Keratinocyte (primary cell): ENCODE data around the gene THBS2. TPM values are rescaled to one million over a fixed set of nuclear protein-coding genes. Genes with fewer than 3 reads are reported as not detected.
A peak's percentile ranks its signal among the peaks of the same experiment; 100 is the strongest.

Source experiments
- DNase-seq: peaks from one replicate; pipeline ENCODE4 v3.0.0-alpha.2; 2011; ENCODE audit warnings: low read depth, missing footprints, low spot score
- FAIRE-seq: peaks from 2 replicates; lab custom pipeline; 2011; peaks lifted over from hg19 to GRCh38; lab: Jason Lieb, UNC
- H2AFZ ChIP-seq: 2 replicates; pipeline ENCODE4 v1.6.0; 2012; ENCODE audit warnings: low read length, control low read depth, inconsistent platforms; ENCODE audit not compliant: control insufficient read depth
- H3K27ac ChIP-seq: 2 replicates; pipeline ENCODE4 v1.5.1; 2011; ENCODE audit warnings: low read length; ENCODE audit not compliant: control insufficient read depth, insufficient read depth
- H3K27me3 ChIP-seq: 3 replicates; pipeline ENCODE4 v1.6.0; 2011; ENCODE audit warnings: low read length; ENCODE audit not compliant: control insufficient read depth, insufficient read depth; ENCODE audit errors: extremely low read depth
- H3K36me3 ChIP-seq, 2 experiments: 2 replicates in 1 of 2; 3 replicates in 1 of 2; pipeline ENCODE4 v1.5.1; 2011; ENCODE audit warnings: low read length in 2 of 2, mild to moderate bottlenecking in 1 of 2; ENCODE audit not compliant: control insufficient read depth in 2 of 2, insufficient read depth in 2 of 2; ENCODE audit errors: extremely low read depth in 1 of 2
- H3K4me1 ChIP-seq: 3 replicates; pipeline ENCODE4 v1.5.1; 2011; ENCODE audit warnings: low read length; ENCODE audit not compliant: control insufficient read depth, insufficient read depth; ENCODE audit errors: extremely low read depth
- H3K4me2 ChIP-seq: 3 replicates; pipeline ENCODE4 v1.6.0; 2011; ENCODE audit warnings: low read depth, low read length; ENCODE audit not compliant: control insufficient read depth, insufficient read depth; ENCODE audit errors: extremely low read depth
- H3K4me3 ChIP-seq, 3 experiments: fragments of 200-600 bp in 1 of 3; sonication (generic) in 1 of 3; 2 replicates in 2 of 3; 3 replicates in 1 of 3; pipeline ENCODE4 v1.5.1; 2011 to 2016; ENCODE audit warnings: low read length in 3 of 3, mild to moderate bottlenecking in 3 of 3, control low read depth in 2 of 3, inconsistent platforms in 1 of 3, low read depth in 1 of 3, mixed read lengths in 1 of 3, mixed run types in 1 of 3, moderate library complexity in 1 of 3; ENCODE audit not compliant: control insufficient read depth in 2 of 3, insufficient read depth in 2 of 3; ENCODE audit errors: extremely low read depth in 1 of 3
- H3K79me2 ChIP-seq: 2 replicates; pipeline ENCODE4 v1.6.0; 2012; ENCODE audit warnings: low read length; ENCODE audit not compliant: control insufficient read depth, insufficient read depth
- H3K9ac ChIP-seq: 3 replicates; pipeline ENCODE4 v1.6.0; 2011; ENCODE audit warnings: low read length; ENCODE audit not compliant: control insufficient read depth, insufficient read depth; ENCODE audit errors: extremely low read depth
- H3K9me1 ChIP-seq: 3 replicates; pipeline ENCODE4 v1.6.0; 2011; ENCODE audit warnings: low read length; ENCODE audit not compliant: control insufficient read depth, insufficient read depth; ENCODE audit errors: extremely low read depth
- H3K9me3 ChIP-seq: 2 replicates; pipeline ENCODE4 v1.5.1; 2012; ENCODE audit warnings: low read depth, low read length; ENCODE audit not compliant: control insufficient read depth
- H4K20me1 ChIP-seq: 3 replicates; pipeline ENCODE4 v1.6.0; 2011; ENCODE audit warnings: low read length; ENCODE audit not compliant: control insufficient read depth, insufficient read depth; ENCODE audit errors: extremely low read depth
- CTCF ChIP-seq, 3 experiments: IDR thresholded peaks in 1 of 3; conservative IDR thresholded peaks in 1 of 3; optimal IDR thresholded peaks in 1 of 3; 2 replicates in 2 of 3; 3 replicates in 1 of 3; pipeline versions ENCODE3 to v1.5.1; 2011; ENCODE audit warnings: low read length in 3 of 3, mild to moderate bottlenecking in 3 of 3, moderate library complexity in 2 of 3, control low read depth in 1 of 3, inconsistent platforms in 1 of 3; ENCODE audit not compliant: insufficient read depth in 2 of 3; ENCODE audit errors: extremely low read depth in 1 of 3
- EZH2 ChIP-seq: IDR thresholded peaks from one replicate; pipeline ENCODE4 v1.6.1; 2012; ENCODE audit warnings: inconsistent platforms, mild to moderate bottlenecking, low read length, moderate library complexity
- dilution Hi-C: fragments of 300-500 bp; cut with MboI; formaldehyde crosslinking; loops from one replicate; pipeline ENCODE4 v1.7.0; 2020; ENCODE audit warnings: low sequenced_read_pairs; ENCODE audit not compliant: extremely low pct_ligation_motif_present
- polyA plus RNA-seq, 5 experiments: library from polyadenylated mRNA; depleted of rRNA in 3 of 5; stranded (reverse) in 3 of 5; stranded (forward) in 1 of 5; unstranded in 1 of 5; fragments of >200 nt; gene quantifications; 1 replicate in 1 of 5; 2 replicates in 3 of 5; 3 replicates in 1 of 5; pipeline versions ENCODE4 v1.2.1 to v1.2.3, GENCODE V29; 2011 to 2012; ENCODE audit warnings: missing spikeins in 2 of 5, low read depth in 1 of 5, low replicate concordance in 1 of 5

THBS2 gene
- polyA plus RNA-seq, 1 donor (not counting 4 experiments of a cell fraction or from before 2014, with no cell fraction given) = 533 TPM

DNA sequence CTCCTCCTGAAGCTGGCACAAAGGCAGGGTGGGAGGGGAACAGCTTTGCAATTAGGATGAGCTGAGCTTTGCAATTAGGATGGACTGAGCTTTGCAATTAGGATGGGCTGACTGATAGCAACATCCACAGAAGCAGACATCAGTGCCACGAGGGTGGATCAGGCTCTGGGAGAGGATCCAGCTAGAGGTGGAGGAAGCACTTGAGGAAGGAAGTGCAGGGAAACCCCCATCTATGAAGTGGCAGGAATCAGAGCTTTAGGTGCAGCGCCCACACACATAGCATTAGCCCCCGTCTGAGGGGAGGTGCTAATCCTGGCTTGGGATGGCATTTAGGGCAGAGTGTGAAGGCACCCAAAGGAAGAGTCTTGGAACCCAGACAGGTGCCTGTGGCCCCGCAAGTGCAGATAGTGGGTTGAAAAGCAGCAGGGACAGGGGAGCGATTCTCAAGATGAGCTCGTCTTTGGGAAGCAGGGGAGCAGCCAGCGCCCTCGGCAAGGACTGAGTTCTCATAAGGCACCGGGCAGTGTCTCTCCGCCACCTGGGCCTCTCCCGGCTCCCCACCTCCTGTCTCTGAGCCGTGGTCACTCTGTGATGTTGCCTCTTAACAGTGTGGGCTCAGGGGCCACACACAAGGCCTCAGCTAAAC lies 12.0 kb upstream of the THBS2 start:
- Histone ChIP-seq H3K36me3 (no peaks in the 10 kb centered on the region), H3K9me1 (no peaks in the 10 kb centered on the region), H2AFZ (no peak overlapping the region), H3K4me2 (no peak overlapping the region), H3K9me3 (no peaks in the 10 kb centered on the region), H3K27ac (no peak overlapping the region), H3K4me3 (no peak overlapping the region), H3K4me1 (peaks cover 21% of the 10 kb centered on the region), H3K79me2 (no peaks in the 10 kb centered on the region), H3K27me3 (no peaks in the 10 kb centered on the region), H4K20me1 (no peaks in the 10 kb centered on the region), H3K9ac (no peak overlapping the region)
- DNase-seq (no peak), FAIRE-seq (no peak)
- dilution Hi-C loops = no loop called here
- no peak for TF ChIP-seq EZH2
- no peak for TF ChIP-seq CTCF (optimal IDR thresholded peaks at IDR 0.05 in 1 of 3, IDR thresholded peaks at IDR 0.05 in 1 of 3, conservative IDR thresholded peaks at IDR 0.05 in 1 of 3; ENCODE audit: extremely low read depth in 1 of 3, insufficient read depth in 2 of 3, low read length in 3 of 3)

DNA sequence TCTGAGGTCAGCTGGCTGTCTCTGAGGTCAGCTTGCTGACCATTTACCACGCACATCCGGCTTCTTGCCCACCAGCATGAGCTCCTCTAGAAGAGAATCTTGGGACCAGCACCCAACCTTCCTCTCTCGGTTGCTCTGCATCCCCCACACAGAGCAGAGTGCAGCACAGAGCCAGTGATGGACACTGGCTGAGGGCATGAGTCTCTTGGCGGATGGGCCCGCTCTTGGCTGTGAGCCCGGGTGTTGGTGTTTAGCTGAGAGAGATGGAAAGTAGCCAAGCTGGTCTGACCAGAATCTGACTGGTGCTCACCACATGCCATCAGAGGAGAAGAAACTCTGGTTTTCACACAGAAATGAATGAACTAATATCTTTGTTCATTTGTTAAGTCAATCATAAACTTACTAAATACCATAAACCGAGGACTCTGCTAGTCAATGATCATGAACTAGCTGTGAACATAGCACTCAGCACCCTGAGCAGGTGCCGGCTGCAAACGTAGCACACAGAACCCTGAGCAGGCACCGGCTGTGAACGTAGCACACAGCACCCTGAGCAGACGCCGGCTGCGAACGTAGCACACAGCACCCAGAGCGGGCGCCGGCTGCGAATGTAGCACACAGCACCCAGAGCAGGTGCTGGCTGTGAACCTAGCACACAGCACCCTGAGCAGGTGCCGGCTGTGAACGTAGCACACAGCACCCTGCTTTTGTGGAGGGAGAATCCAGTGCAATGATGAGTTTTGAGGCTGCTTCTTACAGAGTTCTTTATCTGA lies 10.4 kb upstream of the THBS2 start:
- FAIRE-seq (peak; percentile 13), DNase-seq (no peak)
- Histone ChIP-seq H3K27me3 (no peaks in the 10 kb centered on the region), H3K36me3 (no peaks in the 10 kb centered on the region), H3K4me2 (no peak overlapping the region), H4K20me1 (no peaks in the 10 kb centered on the region), H3K9me3 (no peaks in the 10 kb centered on the region), H3K9me1 (no peaks in the 10 kb centered on the region), H2AFZ (no peak overlapping the region), H3K79me2 (no peaks in the 10 kb centered on the region), H3K9ac (no peak overlapping the region), H3K27ac (no peak overlapping the region), H3K4me1 (peaks cover 6% of the 10 kb centered on the region), H3K4me3 (no peak overlapping the region)
- no peak for TF ChIP-seq CTCF (optimal IDR thresholded peaks at IDR 0.05 in 1 of 3, IDR thresholded peaks at IDR 0.05 in 1 of 3, conservative IDR thresholded peaks at IDR 0.05 in 1 of 3; ENCODE audit: extremely low read depth in 1 of 3, insufficient read depth in 2 of 3, low read length in 3 of 3)
- no peak for TF ChIP-seq EZH2
- dilution Hi-C loops = no loop called here
